Smooth muscle cell (in vitro differentiated cells): ENCODE results near the gene CALN1. TPM values are rescaled to one million over a fixed set of nuclear protein-coding genes. Genes with fewer than 3 reads are reported as not detected.

ENCODE experiments used
- DNase-seq: peaks from one replicate; lab custom pipeline; 2025; ENCODE audit not compliant: unreplicated experiment; lab: John Stamatoyannopoulos, UW
- H2AFZ ChIP-seq: fragments of 200-600 bp; sonication (generic); 2 replicates; pipeline ENCODE4 v1.6.0; 2016; ENCODE audit warnings: antibody characterized with exemption, low read depth, mild to moderate bottlenecking
- H3F3A ChIP-seq: fragments of 200-600 bp; sonication (generic); 2 replicates; pipeline ENCODE4 v1.6.0; 2017; ENCODE audit warnings: antibody characterized with exemption, low read depth
- H3K27ac ChIP-seq: fragments of 200-600 bp; sonication (generic); 2 replicates; pipeline ENCODE4 v1.5.1; 2016; ENCODE audit warnings: low read depth, mild to moderate bottlenecking
- H3K27me3 ChIP-seq: fragments of 200-600 bp; sonication (generic); 2 replicates; pipeline ENCODE4 v1.6.1; 2016; ENCODE audit warnings: low read depth, mild to moderate bottlenecking
- H3K36me3 ChIP-seq: fragments of 200-600 bp; sonication (generic); 2 replicates; pipeline ENCODE4 v1.5.1; 2016; ENCODE audit warnings: low read depth
- H3K4me1 ChIP-seq: fragments of 200-600 bp; sonication (generic); 2 replicates; pipeline ENCODE4 v1.5.1; 2016; ENCODE audit warnings: low read depth
- H3K4me2 ChIP-seq: fragments of 200-600 bp; sonication (generic); 2 replicates; pipeline ENCODE4 v1.6.0; 2016; ENCODE audit warnings: mild to moderate bottlenecking
- H3K4me3 ChIP-seq: fragments of 200-600 bp; sonication (generic); 2 replicates; pipeline ENCODE4 v1.5.1; 2016; ENCODE audit warnings: mild to moderate bottlenecking
- H3K79me2 ChIP-seq: fragments of 200-600 bp; sonication (generic); 2 replicates; pipeline ENCODE4 v1.6.0; 2016; ENCODE audit warnings: low read depth, mild to moderate bottlenecking
- H3K9ac ChIP-seq: fragments of 200-600 bp; sonication (generic); 2 replicates; pipeline ENCODE4 v1.6.0; 2016; ENCODE audit warnings: low read depth
- H3K9me3 ChIP-seq: fragments of 200-600 bp; sonication (generic); replicated peaks from 2 replicates; pipeline ENCODE4 v1.5.1; 2016; ENCODE audit warnings: low read depth
- H4K20me1 ChIP-seq: fragments of 200-600 bp; sonication (generic); 2 replicates; pipeline ENCODE4 v1.6.0; 2016; ENCODE audit warnings: low read depth
- WGBS: methylation state at CpG from one replicate; pipeline ENCODE4 v1.1.7; 2016; ENCODE audit warnings: low lambda C conversion rate; 5-methylcytosine and 5-hydroxymethylcytosine counted together
- polyA plus RNA-seq: library from polyadenylated mRNA; unstranded; fragments of >200 nt; fragmentation: Nextera tagmentation; extraction: Ambion mirVana; gene quantifications from 2 replicates; pipeline ENCODE4 v1.2.1, GENCODE V29; 2016
- total RNA-seq: library from RNA; depleted of rRNA; stranded (reverse); fragments of >200 nt; gene quantifications from 2 replicates; pipeline ENCODE4 v1.2.3, GENCODE V29; 2014
- TF ChIP-seq, protein P1 (sequence below): fragments of 200-600 bp; sonication (generic); IDR thresholded peaks from 2 replicates; pipeline ENCODE4 v1.5.1; 2017; ENCODE audit warnings: borderline replicate concordance, mild to moderate bottlenecking, antibody characterized with exemption; ENCODE audit not compliant: insufficient read depth, poor library complexity, severe bottlenecking

Gene CALN1
- total and polyA plus RNA-seq, 2 experiments from 2014 or later = not detected

DNA sequence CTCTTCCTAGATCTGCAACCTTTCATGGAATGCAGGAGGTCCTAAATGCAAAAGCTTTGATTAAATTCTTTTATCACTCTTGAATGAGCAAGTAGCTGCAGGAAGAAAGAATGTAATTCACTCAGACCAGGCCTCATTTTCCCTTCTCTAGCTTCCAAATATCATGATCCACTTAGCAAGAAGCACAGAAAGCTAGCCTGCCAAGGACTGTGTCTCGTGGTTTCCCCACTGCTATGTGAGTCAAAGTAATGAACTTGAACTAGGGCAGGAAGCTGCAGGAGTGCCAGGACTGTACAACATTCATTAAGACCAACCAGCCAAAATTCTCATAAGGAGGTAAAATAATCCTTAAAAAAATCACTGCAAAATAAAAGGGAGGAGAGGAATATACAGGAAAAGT is 379.2 kb downstream of the CALN1 start:
- TF ChIP-seq, protein P1, sequence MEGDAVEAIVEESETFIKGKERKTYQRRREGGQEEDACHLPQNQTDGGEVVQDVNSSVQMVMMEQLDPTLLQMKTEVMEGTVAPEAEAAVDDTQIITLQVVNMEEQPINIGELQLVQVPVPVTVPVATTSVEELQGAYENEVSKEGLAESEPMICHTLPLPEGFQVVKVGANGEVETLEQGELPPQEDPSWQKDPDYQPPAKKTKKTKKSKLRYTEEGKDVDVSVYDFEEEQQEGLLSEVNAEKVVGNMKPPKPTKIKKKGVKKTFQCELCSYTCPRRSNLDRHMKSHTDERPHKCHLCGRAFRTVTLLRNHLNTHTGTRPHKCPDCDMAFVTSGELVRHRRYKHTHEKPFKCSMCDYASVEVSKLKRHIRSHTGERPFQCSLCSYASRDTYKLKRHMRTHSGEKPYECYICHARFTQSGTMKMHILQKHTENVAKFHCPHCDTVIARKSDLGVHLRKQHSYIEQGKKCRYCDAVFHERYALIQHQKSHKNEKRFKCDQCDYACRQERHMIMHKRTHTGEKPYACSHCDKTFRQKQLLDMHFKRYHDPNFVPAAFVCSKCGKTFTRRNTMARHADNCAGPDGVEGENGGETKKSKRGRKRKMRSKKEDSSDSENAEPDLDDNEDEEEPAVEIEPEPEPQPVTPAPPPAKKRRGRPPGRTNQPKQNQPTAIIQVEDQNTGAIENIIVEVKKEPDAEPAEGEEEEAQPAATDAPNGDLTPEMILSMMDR = no peak
- no peaks in the 10 kb centered on the region for H3K36me3 ChIP-seq
- H3K9ac ChIP-seq = no peak overlapping the region
- no peaks in the 10 kb centered on the region for H4K20me1 ChIP-seq
- no peaks in the 10 kb centered on the region for H3F3A ChIP-seq
- H3K4me1 ChIP-seq = no peaks in the 10 kb centered on the region
- H3K9me3 ChIP-seq = no peaks in the 10 kb centered on the region
- no peaks in the 10 kb centered on the region for H3K79me2 ChIP-seq
- H3K4me3 ChIP-seq = no peak overlapping the region
- no peak overlapping the region for H2AFZ ChIP-seq
- no peak overlapping the region for H3K27ac ChIP-seq
- WGBS = 79% methylated on average over 1 of the region's 1 CpG
- H3K4me2 ChIP-seq = no peak overlapping the region
- H3K27me3 ChIP-seq = no peaks in the 10 kb centered on the region
- no peak for DNase-seq

- DNase-seq = no peak
- H2AFZ ChIP-seq = no peak overlapping the region
- H3K36me3 ChIP-seq = no peaks in the 10 kb centered on the region
- H3K9ac ChIP-seq = no peak overlapping the region
- H3K27me3 ChIP-seq = no peaks in the 10 kb centered on the region
- H3K27ac ChIP-seq = no peak overlapping the region
- no peaks in the 10 kb centered on the region for H3K9me3 ChIP-seq
- TF ChIP-seq, protein P1 = no peak
- H3K4me2 ChIP-seq = no peak overlapping the region
- no peaks in the 10 kb centered on the region for H3F3A ChIP-seq
- H3K4me1 ChIP-seq = no peaks in the 10 kb centered on the region
- no peak overlapping the region for H3K4me3 ChIP-seq
- no peaks in the 10 kb centered on the region for H3K79me2 ChIP-seq
- H4K20me1 ChIP-seq = no peaks in the 10 kb centered on the region
- WGBS = 94% methylated on average over 4 of the region's 4 CpGs
These were observed 381.0 kb downstream of the CALN1 start for GRCh38 chr7:72030994-72031667.

DNA sequence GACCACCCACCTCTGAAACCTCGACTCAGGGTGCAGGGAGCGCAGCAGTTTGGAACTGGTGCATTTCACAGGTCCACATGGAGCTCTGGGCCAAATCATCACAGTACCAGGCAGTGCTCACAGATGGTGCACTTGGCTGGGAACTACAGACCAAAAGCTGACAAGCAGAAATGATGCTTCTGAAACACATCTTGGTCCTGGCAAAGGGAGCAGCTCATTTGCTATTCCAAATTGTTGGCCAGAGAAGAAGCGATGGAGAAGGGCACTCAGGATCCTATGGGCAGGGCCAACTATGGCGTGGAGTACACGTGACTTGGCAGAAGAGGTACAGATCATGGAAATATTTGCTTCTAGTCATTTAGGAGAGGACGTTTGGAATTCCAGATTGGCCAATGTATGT is 383.9 kb downstream of the CALN1 start:
- Histone ChIP-seq H3K9ac (no peak overlapping the region), H2AFZ (no peak overlapping the region), H3K79me2 (no peaks in the 10 kb centered on the region), H3K4me1 (no peaks in the 10 kb centered on the region), H3F3A (no peaks in the 10 kb centered on the region), H3K4me2 (no peak overlapping the region), H3K9me3 (no peaks in the 10 kb centered on the region), H3K36me3 (no peaks in the 10 kb centered on the region), H4K20me1 (no peaks in the 10 kb centered on the region), H3K4me3 (no peak overlapping the region), H3K27ac (no peak overlapping the region), H3K27me3 (peaks cover 7% of the 10 kb centered on the region)
- WGBS = 91% methylated on average over 6 of the region's 6 CpGs
- DNase-seq = no peak
- TF ChIP-seq, protein P1 = no peak

DNA sequence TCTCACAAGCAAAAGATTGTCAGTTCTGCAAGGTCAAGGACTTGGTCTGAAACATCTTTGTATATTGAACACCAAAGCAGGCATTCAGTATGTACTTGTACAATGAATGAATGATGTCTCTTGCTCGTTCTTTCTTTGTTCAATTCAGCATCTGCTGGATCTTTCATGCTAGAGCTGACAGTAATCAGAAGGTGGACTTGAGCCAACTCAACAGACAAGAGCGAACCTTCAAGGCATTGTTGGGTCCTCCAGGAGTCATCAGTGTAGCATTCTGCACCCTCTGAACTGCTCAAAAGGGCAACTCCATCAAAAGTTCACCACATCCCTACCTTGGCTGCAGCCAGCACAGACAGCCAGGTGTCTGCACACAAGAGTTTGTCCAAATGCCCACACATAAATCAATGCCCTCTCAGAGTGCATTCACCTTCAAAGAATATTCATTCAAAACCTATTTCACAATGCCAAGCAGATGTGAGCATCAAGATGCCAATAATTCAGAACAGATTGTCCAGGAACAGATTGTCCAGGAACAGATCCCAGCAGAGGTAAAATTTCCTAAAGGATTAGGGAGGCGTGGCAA is 386.7 kb downstream of the CALN1 start:
- WGBS = 83% methylated on average over 3 of the region's 3 CpGs
- DNase-seq = no peak

More for the DNA sequence above, 386.7 kb downstream of the CALN1 start:
- Histone ChIP-seq H3K4me3 (no peak overlapping the region), H3K27ac (no peak overlapping the region), H2AFZ (no peak overlapping the region), H4K20me1 (no peaks in the 10 kb centered on the region), H3K27me3 (peaks cover 7% of the 10 kb centered on the region), H3K9ac (no peak overlapping the region), H3K4me2 (no peak overlapping the region), H3F3A (no peaks in the 10 kb centered on the region), H3K79me2 (no peaks in the 10 kb centered on the region), H3K36me3 (no peaks in the 10 kb centered on the region), H3K9me3 (no peaks in the 10 kb centered on the region), H3K4me1 (no peaks in the 10 kb centered on the region)
- TF ChIP-seq, protein P1 = no peak
